Measurements from ENCODE around the gene EIF5B. TPM values are rescaled to one million over a fixed set of nuclear protein-coding genes. Genes with fewer than 3 reads are reported as not detected.

EIF5B gene
- total and polyA plus RNA-seq, 4 donors, result 22.9 to 36.2 (median 31.7) TPM

DNA sequence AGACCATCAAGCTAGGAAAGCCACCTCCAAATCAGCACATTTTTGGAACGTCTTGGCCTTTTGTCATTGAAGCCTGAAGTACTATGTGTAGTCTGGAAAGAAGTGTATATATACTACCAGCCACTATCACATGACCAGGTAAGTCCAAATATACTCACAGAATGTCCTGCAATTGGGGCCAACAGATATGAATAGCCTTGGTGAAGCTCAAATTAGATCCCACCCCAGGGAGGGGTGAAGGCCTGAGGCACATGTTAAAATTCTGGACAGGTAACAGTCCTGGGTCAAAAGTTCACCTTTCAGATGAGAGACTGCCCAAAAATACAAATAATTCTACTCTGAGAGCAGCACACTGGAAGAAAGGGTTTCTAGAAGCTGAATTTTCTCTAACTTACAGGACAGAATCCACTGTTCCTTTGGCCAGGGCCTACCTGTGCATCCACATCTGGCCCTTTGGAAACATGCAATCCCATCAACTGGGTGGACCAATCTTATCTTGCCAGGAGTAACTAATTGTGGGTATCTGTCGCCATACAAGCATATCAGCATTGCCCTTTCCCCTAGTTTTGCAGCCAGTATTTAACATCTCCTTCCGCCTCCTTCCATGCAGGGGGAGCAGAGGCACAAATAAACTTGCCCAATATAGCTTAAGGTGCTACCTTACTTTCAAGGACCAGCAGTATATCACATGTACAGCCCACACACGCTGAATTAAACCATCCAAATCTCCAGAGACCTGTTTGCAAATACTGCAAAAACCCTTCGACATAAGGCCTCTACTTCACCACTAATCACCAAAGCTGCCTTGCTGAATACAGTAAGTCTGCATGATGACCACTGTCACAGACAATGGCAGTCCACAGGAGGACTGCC lies 67.8 kb downstream of the EIF5B start:
- TF ChIP-seq, protein P1, sequence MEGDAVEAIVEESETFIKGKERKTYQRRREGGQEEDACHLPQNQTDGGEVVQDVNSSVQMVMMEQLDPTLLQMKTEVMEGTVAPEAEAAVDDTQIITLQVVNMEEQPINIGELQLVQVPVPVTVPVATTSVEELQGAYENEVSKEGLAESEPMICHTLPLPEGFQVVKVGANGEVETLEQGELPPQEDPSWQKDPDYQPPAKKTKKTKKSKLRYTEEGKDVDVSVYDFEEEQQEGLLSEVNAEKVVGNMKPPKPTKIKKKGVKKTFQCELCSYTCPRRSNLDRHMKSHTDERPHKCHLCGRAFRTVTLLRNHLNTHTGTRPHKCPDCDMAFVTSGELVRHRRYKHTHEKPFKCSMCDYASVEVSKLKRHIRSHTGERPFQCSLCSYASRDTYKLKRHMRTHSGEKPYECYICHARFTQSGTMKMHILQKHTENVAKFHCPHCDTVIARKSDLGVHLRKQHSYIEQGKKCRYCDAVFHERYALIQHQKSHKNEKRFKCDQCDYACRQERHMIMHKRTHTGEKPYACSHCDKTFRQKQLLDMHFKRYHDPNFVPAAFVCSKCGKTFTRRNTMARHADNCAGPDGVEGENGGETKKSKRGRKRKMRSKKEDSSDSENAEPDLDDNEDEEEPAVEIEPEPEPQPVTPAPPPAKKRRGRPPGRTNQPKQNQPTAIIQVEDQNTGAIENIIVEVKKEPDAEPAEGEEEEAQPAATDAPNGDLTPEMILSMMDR (IDR thresholded peaks at IDR 0.05; ENCODE audit: control extremely low read depth, extremely low read depth), result no peak
- DNase-seq (no peak), ATAC-seq (ENCODE audit: insufficient read depth, low FRiP score) (no peak)
- no peaks in the 10 kb centered on the region for H3K9me3 ChIP-seq (ENCODE audit: control insufficient read depth in 4 of 4, insufficient read depth in 3 of 4, low read length in 3 of 4)
- H3K27me3 ChIP-seq (ENCODE audit: control insufficient read depth in 3 of 3, insufficient read depth in 3 of 3, low read length in 2 of 3), result no peaks in the 10 kb centered on the region
- peaks cover 0 to 10% (median 0%) of the 10 kb centered on the region in 5 donors for H3K4me1 ChIP-seq (ENCODE audit: control insufficient read depth in 5 of 5, insufficient read depth in 5 of 5, low read length in 5 of 5)
- 88 to 90% methylated on average over 5 of the region's 5 CpGs for WGBS, 2 donors
- H3K4me3 ChIP-seq, result no peak overlapping the region
- peaks cover 27 to 55% (median 38%) of the 10 kb centered on the region in 4 donors for H3K36me3 ChIP-seq (ENCODE audit: control insufficient read depth in 4 of 4, insufficient read depth in 4 of 4, low read length in 4 of 4)
- H3K9ac ChIP-seq (ENCODE audit: insufficient read depth in 1 of 2, low read length in 2 of 2), result no peak overlapping the region
- H3K27ac ChIP-seq (ENCODE audit: low read depth in 1 of 2, low read length in 1 of 2), result peak overlapping the region in 1 of 2 donors; percentile 60

DNA sequence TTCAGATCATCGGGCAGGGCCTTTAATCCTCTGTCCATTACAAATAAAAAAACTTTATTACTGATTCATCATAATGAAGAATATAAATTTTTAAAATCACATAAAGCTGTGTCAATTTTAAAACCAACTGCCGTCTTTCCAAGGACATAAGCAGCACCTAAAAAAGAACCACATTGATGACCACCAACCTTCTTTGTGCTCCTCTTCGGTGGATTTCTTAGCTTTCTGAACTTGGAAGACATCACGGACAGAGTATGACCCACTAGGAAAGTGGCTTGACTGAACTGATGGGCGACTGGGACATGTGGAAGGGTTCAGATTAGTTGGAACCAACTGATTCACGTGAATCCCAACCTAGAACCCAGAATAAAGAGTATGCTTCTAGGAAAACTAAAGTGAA lies 68.9 kb downstream of the EIF5B start:
- Histone ChIP-seq H3K4me1 (ENCODE audit: control insufficient read depth in 5 of 5, insufficient read depth in 5 of 5, low read length in 5 of 5) (peaks cover 0 to 10% (median 0%) of the 10 kb centered on the region in 5 donors), H3K27ac (ENCODE audit: low read depth in 1 of 2, low read length in 1 of 2) (no peak overlapping the region), H3K4me3 (no peak overlapping the region), H3K36me3 (ENCODE audit: control insufficient read depth in 4 of 4, insufficient read depth in 4 of 4, low read length in 4 of 4) (peaks cover 28 to 52% (median 39%) of the 10 kb centered on the region in 4 donors), H3K27me3 (ENCODE audit: control insufficient read depth in 3 of 3, insufficient read depth in 3 of 3, low read length in 2 of 3) (no peaks in the 10 kb centered on the region), H3K9me3 (ENCODE audit: control insufficient read depth in 4 of 4, insufficient read depth in 3 of 4, low read length in 3 of 4) (no peaks in the 10 kb centered on the region), H3K9ac (ENCODE audit: insufficient read depth in 1 of 2, low read length in 2 of 2) (no peak overlapping the region)
- ATAC-seq (ENCODE audit: insufficient read depth, low FRiP score), result no peak
- no peak for DNase-seq
- TF ChIP-seq, protein P1 (IDR thresholded peaks at IDR 0.05; ENCODE audit: control extremely low read depth, extremely low read depth), result no peak
- WGBS, 2 donors, result 96 to 97% methylated on average over 6 of the region's 6 CpGs

DNA sequence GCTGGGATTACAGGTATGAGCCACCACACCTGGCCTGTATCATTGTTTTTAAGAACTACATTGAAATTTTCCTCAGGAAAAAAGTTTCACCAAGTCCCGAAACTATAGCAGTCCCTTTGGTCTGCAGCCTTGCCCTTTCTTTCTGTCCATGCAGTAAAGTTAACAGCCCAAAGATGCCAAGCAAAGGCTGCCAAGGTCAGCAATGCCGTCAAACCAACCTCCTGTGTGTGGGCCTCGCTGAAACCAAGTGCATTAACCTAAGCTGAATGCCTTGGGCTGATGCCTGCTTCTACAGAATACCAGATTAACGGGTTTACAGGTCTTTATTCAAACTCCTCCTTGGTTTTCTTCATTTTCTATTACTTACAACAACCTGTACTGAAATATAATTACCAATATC lies 73.1 kb downstream of the EIF5B start:
- WGBS, 2 donors, result 97 to 99% methylated on average over 4 of the region's 4 CpGs
- no peak overlapping the region for H3K27ac ChIP-seq (ENCODE audit: low read depth in 1 of 2, low read length in 1 of 2)
- peaks cover 17 to 28% (median 24%) of the 10 kb centered on the region in 4 donors for H3K36me3 ChIP-seq (ENCODE audit: control insufficient read depth in 4 of 4, insufficient read depth in 4 of 4, low read length in 4 of 4)
- no peak overlapping the region for H3K9ac ChIP-seq (ENCODE audit: insufficient read depth in 1 of 2, low read length in 2 of 2)
- DNase-seq (no peak), ATAC-seq (ENCODE audit: insufficient read depth, low FRiP score) (no peak)
- TF ChIP-seq, protein P1 (IDR thresholded peaks at IDR 0.05; ENCODE audit: control extremely low read depth, extremely low read depth), result no peak
- no peak overlapping the region for H3K4me3 ChIP-seq
- H3K9me3 ChIP-seq (ENCODE audit: control insufficient read depth in 4 of 4, insufficient read depth in 3 of 4, low read length in 3 of 4), result no peaks in the 10 kb centered on the region
- no peaks in the 10 kb centered on the region for H3K27me3 ChIP-seq (ENCODE audit: control insufficient read depth in 3 of 3, insufficient read depth in 3 of 3, low read length in 2 of 3)
- peaks cover 0 to 2% (median 0%) of the 10 kb centered on the region in 5 donors for H3K4me1 ChIP-seq (ENCODE audit: control insufficient read depth in 5 of 5, insufficient read depth in 5 of 5, low read length in 5 of 5)
